Stimulated activated CD4-positive, alpha-beta T cell treated with anti-CD3 and anti-CD28 coated beads, Interleukin-15, amount 100 ng/mL, for 1 hour (primary cell): ENCODE results near the gene ARHGEF4.

Source experiments
- DNase-seq, 2 donors: peaks; one replicate each; pipeline ENCODE4 v3.0.0-alpha.2; 2020; ENCODE audit warnings: low read depth in 1 of 2, low spot score in 1 of 2

The ARHGEF4 gene

GRCh38 chr2:131035112-131035825 is 198.6 kb downstream of the ARHGEF4 start:
- no peak for DNase-seq

- no peak for DNase-seq
These were observed 199.1 kb downstream of the ARHGEF4 start for GRCh38 chr2:131035826-131036231.

DNA sequence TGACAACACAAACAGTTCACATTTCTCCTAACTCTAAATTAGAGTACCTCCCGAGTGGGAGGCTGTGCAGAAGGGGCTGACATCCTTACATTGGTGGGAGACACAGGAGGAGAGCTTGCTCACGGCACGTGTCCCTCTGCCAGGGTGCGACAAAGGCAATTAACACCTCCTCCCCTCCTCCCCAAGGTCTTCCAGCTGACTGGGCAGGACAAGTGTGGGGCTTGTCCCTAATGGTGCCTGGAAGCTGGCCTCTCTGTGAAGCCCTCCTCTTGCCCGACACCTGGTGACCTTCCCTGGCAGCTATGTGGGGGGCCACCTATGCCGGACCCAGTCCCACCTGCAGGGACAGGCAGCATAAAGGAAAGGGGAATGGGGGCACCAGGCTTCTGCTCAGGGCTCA is 199.6 kb downstream of the ARHGEF4 start:
- DNase-seq = no peak

DNA sequence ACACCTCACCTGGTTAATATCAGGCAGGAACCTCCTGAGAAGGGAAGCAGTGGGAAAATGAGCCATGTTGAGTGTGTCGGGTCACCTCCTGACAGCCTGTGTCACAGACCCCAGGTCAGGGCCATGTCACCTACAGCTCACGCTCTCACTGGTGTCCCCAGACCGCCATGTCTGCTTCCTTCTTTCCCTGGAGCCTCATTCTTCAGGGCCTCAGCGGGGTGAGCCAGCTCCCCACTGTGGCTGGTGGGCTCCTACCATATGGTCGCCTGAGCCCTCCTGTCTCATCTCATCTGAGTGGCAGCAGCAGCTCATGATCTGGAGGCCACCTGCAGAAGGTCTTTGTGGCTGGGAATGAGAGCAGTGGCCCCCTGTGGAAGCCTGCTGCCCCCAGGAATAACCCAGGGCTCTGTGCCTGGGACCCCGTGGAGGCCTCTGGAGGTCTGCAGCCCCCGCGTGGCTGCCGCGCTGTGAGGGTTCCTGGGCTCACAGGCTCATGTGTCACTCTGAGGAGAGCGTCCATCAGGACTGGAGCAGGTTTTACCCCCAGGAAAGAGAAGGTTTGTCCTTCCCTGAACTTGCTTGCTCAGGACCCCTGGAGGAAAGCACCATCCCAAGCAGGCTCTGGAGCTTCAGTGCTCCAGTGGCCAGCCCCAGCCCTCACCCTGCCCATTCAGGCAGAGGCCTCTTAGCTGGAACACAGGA is 200.1 kb downstream of the ARHGEF4 start:
- DNase-seq = no peak

- no peak for DNase-seq
These were observed 200.9 kb downstream of the ARHGEF4 start for GRCh38 chr2:131037398-131038257.

DNA sequence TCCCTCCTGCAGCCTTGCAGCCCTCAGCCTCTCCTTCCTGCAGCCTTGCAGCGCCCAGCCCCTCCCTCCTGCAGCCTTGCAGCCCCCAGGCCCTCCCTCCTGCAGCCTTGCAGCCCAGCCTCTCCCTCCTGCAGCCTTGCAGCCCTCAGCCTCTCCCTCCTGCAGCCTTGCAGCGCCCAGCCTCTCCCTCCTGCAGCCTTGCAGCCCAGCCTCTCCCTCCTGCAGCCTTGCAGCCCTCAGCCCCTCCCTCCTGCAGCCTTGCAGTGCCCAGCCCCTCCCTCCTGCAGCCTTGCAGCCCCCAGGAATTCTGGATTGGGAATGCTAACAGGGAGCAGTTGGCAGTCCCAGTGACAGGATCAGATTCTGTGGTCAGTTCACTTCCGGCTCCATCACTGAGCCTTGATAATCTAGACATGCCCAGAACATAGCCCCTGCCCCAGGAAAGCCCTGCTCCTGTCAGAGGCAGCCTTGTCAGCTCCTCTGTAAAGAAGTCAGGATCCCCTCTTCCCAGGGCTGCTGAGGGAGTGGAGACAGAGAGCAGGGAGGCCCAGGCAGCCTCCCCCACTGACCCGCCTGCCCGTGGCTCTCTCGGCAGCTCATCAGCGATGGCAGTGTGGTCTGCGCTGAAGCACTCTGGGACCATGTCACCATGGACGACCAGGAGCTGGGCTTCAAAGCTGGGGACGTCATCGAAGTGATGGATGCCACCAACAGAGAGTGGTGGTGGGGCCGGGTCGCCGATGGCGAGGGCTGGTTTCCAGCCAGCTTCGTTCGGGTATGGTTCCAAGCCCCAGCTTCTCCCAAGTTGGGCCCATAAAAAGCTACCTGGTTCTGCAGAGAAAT is 201.8 kb downstream of the ARHGEF4 start:
- no peak for DNase-seq

DNA sequence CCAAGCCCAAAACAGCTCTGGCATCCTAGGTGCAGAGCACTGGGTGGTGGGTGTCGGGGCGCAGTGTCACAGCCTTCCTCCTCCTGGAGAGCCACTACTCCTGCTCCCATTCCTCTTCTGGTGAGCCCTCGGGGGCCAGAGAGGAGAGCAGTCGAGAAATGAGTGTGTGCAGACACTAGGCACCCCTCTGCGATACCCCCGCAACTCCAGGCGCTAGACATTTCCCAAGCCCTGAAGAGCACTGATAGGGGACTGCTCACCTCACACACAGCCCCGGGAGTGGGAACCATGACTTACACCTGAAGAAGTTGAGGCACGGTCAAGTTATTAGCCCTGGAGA is 202.4 kb downstream of the ARHGEF4 start:
- DNase-seq = no peak

DNA sequence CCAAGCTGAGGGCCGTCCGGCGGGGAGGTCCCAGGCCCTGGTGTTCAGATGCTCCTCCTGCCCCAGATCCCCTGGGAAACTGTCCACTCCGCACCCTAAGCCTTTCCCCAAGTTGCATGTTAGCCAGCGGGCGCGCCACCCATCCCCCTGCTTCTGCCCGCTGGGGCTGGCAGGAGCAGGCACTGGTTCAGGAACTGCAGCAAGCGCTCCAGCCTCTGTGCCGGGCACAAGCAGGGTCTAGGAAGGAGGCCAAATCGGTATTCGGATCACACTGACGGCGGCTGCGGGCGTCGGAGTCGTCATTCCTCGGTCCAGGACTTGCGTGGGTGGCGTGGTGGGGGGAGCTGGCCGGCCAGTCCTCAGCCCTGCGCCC is 202.8 kb downstream of the ARHGEF4 start:
- DNase-seq = no peak

DNA sequence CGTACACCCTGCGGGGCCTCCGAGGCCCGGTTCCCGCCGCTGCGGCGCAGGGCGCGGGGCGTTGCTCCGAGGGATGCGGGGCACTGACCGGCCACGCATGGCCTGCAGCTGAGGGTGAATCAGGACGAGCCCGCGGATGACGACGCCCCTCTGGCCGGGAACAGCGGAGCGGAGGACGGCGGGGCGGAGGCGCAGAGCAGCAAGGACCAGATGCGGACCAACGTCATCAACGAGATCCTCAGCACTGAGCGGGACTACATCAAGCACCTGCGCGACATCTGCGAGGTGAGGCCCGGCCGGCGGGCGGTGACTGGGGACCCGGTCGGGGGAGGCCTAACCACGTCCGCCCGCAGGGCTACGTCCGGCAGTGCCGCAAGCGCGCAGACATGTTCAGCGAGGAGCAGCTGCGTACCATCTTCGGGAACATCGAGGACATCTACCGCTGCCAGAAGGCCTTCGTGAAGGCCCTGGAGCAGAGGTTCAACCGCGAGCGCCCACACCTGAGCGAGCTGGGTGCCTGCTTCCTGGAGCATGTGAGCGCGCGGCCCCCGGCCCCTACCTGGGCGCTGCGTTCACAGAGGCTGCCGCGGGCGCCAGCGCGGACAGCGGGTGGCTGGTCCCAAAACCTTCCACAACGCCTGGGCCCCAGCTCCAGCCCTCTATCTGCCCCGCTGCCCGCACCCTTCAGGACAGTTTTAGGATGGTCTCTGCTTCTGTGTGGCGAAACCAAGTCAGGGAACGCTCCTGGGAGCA is 203.4 kb downstream of the ARHGEF4 start:
- no peak for DNase-seq

GRCh38 chr2:131040661-131041401 is 204.1 kb downstream of the ARHGEF4 start:
- DNase-seq = no peak

DNA sequence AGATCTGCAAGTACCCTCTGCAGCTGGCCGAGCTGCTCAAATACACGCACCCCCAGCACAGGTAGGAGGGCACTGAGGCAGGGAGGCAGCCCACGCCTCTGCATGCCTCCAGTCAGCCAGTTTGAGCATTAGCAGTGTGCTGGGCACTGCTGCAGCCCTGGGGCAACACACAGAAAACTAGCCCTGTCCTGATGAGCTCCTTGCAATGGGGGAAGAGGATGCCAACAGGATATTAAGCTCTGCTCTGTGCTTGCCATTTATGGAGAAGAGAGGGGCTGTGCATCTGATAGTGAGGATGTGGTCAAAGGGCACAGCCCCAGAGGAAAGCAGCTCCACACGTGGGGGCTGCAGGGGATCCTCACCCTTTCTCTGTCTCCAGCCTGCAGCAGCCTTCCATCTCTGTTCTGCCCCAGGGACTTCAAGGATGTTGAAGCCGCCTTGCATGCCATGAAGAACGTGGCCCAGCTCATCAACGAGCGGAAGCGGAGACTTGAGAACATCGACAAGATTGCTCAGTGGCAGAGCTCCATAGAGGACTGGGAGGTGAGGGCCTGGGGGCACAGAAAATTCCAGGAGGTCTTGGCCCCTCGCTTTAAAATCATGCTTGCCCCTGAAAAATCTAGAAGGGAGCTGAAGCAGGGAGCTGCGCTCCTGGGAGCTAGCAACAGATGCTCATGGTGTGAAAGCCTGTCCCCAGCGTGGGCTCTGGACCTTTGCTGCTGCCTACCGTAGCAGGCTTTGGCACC is 204.9 kb downstream of the ARHGEF4 start:
- DNase-seq = no peak

DNA sequence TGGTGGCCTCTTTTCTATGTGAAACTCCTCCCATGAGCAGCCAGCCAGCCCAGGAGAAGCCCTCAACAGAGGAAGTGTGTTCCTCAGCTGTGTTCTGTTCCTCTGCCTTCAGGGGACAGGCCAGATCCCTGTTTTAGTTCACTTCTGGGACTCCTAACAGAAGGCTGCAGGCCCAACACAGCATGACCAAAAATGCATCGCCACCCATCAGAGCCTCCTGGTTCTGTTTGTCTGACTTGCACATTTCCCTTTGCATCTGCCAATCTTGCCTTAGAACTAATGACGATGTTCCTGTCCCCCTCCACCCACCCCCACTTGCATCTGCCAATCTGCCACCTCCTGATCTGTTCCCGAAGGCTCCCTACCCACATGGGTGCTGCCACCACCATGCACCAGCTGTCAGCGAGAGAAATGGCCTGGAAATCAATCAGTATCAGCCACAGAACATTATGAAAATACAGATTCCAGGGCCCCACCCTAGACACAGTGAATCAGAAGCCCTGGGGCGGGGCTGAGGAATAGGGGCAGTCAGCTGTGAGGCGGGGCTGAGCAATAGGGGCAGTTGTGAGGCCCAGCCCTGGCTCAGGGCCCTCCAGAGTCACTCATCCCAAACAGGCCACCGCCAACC is 205.5 kb downstream of the ARHGEF4 start:
- no peak for DNase-seq

GRCh38 chr2:131043199-131044074 is 206.7 kb downstream of the ARHGEF4 start:
- DNase-seq = no peak

GRCh38 chr2:131044075-131044756 is 207.5 kb downstream of the ARHGEF4 start:
- DNase-seq = no peak

DNA sequence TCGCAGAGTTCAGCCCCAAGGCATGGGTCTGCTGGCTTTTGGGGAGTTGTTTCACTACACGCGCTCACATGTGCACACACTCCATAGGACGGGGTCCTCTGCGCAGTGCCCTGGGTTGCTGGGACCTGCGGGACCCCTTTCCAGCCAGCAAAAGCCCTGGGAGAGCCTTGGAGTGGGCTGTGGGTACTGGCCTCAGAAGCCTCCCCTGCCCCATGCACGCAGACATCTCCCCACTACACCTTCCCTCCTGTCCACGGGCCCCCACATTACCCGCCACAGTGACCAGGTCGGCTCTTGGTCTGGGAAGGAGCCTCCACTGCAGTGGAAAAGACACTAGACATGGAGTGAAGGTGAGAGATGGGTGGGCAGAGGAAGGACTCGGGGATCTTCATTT is 208.0 kb downstream of the ARHGEF4 start:
- no peak for DNase-seq

DNA sequence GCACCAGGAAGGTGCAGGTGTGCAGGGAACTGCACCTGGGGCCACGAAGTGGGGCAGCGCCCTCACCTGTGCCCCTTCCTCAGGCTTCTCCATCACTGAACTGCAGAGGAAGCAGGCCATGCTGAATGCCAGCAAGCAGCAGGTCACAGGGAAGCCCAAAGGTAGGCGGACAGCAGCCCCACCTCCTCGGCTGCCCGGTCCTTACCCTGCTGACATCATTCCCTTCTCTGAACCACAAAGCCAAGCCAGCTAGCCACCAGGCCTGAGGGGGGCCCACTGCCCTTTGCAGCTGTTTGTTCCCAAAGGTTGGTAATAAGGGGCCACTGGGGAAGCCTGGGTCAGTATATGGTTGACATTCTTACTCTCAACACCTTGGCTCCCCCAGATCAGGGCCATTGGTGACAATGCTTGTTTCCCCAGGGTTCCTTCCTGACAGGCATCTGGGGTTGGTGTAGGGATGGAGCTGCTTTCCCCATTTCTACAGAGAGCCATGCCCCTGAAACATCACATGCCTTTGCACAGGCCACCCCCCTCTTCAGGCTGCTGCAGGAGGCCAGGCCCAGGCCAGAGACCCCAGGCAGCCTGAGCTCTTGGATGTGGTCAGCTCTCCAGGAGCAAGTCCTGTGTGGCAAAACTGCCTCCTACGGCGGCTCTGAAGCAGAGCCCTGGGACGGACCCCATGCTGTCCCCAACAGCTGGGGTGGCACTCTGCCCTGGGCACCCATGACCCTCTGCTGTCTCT is 208.7 kb downstream of the ARHGEF4 start:
- DNase-seq = no peak
